Chondrocyte (in vitro differentiated cells): ENCODE measurements around the gene PEX11A. TPM values are rescaled to one million over a fixed set of nuclear protein-coding genes. Genes with fewer than 3 reads are reported as not detected.

Experiments used
- DNase-seq: peaks from one replicate; pipeline ENCODE4 v3.0.0; 2021; ENCODE audit warnings: mixed read lengths, low spot score
- H3K27ac Mint-ChIP-seq: one replicate; pipeline ENCODE4 v1.8.0; 2021; ENCODE audit warnings: mild to moderate bottlenecking, moderate library complexity, mixed read lengths; ENCODE audit not compliant: unreplicated experiment
- H3K27me3 Mint-ChIP-seq: 2 replicates; pipeline ENCODE4 v1.8.0; 2021; ENCODE audit warnings: low read depth, mixed read lengths
- H3K36me3 Mint-ChIP-seq: 2 replicates; pipeline ENCODE4 v1.8.0; 2021; ENCODE audit warnings: low read depth, mixed read lengths
- H3K4me1 Mint-ChIP-seq: 2 replicates; pipeline ENCODE4 v1.8.0; 2021; ENCODE audit warnings: low read depth, mild to moderate bottlenecking, mixed read lengths
- H3K4me3 Mint-ChIP-seq: one replicate; pipeline ENCODE4 v1.8.0; 2021; ENCODE audit warnings: mild to moderate bottlenecking, moderate library complexity, mixed read lengths; ENCODE audit not compliant: unreplicated experiment
- H3K9me3 Mint-ChIP-seq: 2 replicates; pipeline ENCODE4 v1.8.0; 2021; ENCODE audit warnings: low read depth, mixed read lengths
- CTCF ChIP-seq: fragments of 200-600 bp; sonication (generic); IDR thresholded peaks from 2 replicates; pipeline ENCODE4 v1.5.0; 2021; ENCODE audit warnings: antibody characterized with exemption, mild to moderate bottlenecking, moderate library complexity
- long read RNA-seq: library from polyadenylated mRNA; stranded (forward); transcript quantifications from one replicate; pipeline ENCODE4 v2.0.0, GENCODE V29; 2021
- total RNA-seq: library from RNA; stranded (reverse); gene quantifications from 3 replicates; pipeline ENCODE4 v1.2.1, GENCODE V29; 2021

PEX11A gene
- 2.3 to 4.3 TPM (median 3.0 TPM) in 3 replicates for total RNA-seq
- long read RNA-seq, partial matches to known transcripts: 0 of 3 reads
- long read RNA-seq, other reads (novel, unspliced or antisense): 0 of 3 reads

GRCh38 chr15:89690276-89691218, at the start of gene PEX11A, which contains the start of gene WDR93:
Gene PEX11A, minus strand, starts transcription at chr15:89690754. Its CDS starts 122 bp downstream, at chr15:89690632.
Gene WDR93, plus strand, starts transcription at chr15:89690811. Its CDS starts 10,936 bp downstream, at chr15:89701747.
- no peaks in the 10 kb centered on the region for H3K9me3 Mint-ChIP-seq
- peak within 1 kb of the TSS; percentile 18 for H3K27ac Mint-ChIP-seq
- DNase-seq: peak; percentile 88
- peak within 1 kb of the TSS; percentile 82 for H3K4me3 Mint-ChIP-seq
- no peak for TF ChIP-seq CTCF
- peaks cover 11% of the 10 kb centered on the region for H3K27me3 Mint-ChIP-seq
- H3K36me3 Mint-ChIP-seq: peaks cover under 1% of the 10 kb centered on the region
- peaks cover 15% of the 10 kb centered on the region for H3K4me1 Mint-ChIP-seq

GRCh38 chr15:89740137-89740536, 49.6 kb upstream of the PEX11A start:
- no peaks in the 10 kb centered on the region for H3K9me3 Mint-ChIP-seq
- H3K4me1 Mint-ChIP-seq: peaks cover 2% of the 10 kb centered on the region
- TF ChIP-seq CTCF: peak; percentile 95
- H3K36me3 Mint-ChIP-seq: no peaks in the 10 kb centered on the region
- H3K27me3 Mint-ChIP-seq: peaks cover 18% of the 10 kb centered on the region
- H3K4me3 Mint-ChIP-seq: no peak overlapping the region
- no peak for DNase-seq
- no peak overlapping the region for H3K27ac Mint-ChIP-seq

GRCh38 chr15:89735773-89736172, 45.2 kb upstream of the PEX11A start:
- no peaks in the 10 kb centered on the region for H3K36me3 Mint-ChIP-seq
- H3K4me1 Mint-ChIP-seq: peaks cover 2% of the 10 kb centered on the region
- TF ChIP-seq CTCF: no peak
- H3K9me3 Mint-ChIP-seq: no peaks in the 10 kb centered on the region
- H3K27me3 Mint-ChIP-seq: peaks cover 42% of the 10 kb centered on the region
- H3K27ac Mint-ChIP-seq: no peak overlapping the region
- DNase-seq: no peak
- H3K4me3 Mint-ChIP-seq: no peak overlapping the region

GRCh38 chr15:89732451-89733172, 42.1 kb upstream of the PEX11A start:
- no peaks in the 10 kb centered on the region for H3K36me3 Mint-ChIP-seq

More at GRCh38 chr15:89732451-89733172, 42.1 kb upstream of the PEX11A start:
- DNase-seq: no peak
- TF ChIP-seq CTCF: no peak
- peaks cover 42% of the 10 kb centered on the region for H3K27me3 Mint-ChIP-seq
- H3K27ac Mint-ChIP-seq: no peak overlapping the region
- no peaks in the 10 kb centered on the region for H3K9me3 Mint-ChIP-seq
- no peak overlapping the region for H3K4me3 Mint-ChIP-seq
- no peaks in the 10 kb centered on the region for H3K4me1 Mint-ChIP-seq
